Measurements from ENCODE around the gene LRRC55. TPM values are rescaled to one million over a fixed set of nuclear protein-coding genes. Genes with fewer than 3 reads are reported as not detected.

LRRC55 gene
- total RNA-seq, 1 experiment from 2014 or later = 0.79 TPM

- no peak for TF ChIP-seq NFYB (CRISPR knock-in tag; conservative IDR thresholded peaks at IDR 0.05; ENCODE audit: low read depth)
- TF ChIP-seq ELF4 (CRISPR knock-in tag; IDR thresholded peaks at IDR 0.05; ENCODE audit: low read depth) = no peak
- TF ChIP-seq TCF7 (CRISPR knock-in tag; IDR thresholded peaks at IDR 0.05; ENCODE audit: low read depth) = no peak
- TF ChIP-seq PREB (CRISPR knock-in tag; IDR thresholded peaks at IDR 0.05; ENCODE audit: borderline replicate concordance) = no peak
- no peak for TF ChIP-seq ZNF425 (CRISPR knock-in tag; conservative IDR thresholded peaks at IDR 0.05)
- no peak for TF ChIP-seq HMGXB4 (CRISPR knock-in tag; IDR thresholded peaks at IDR 0.05)
- no peak for TF ChIP-seq E2F4 (CRISPR knock-in tag; IDR thresholded peaks at IDR 0.05; ENCODE audit: borderline replicate concordance, low read depth)
- TF ChIP-seq JUN (CRISPR knock-in tag; IDR thresholded peaks at IDR 0.05) = no peak
- TF ChIP-seq FOXP1 (CRISPR knock-in tag; IDR thresholded peaks at IDR 0.05; ENCODE audit: borderline replicate concordance) = no peak
- TF ChIP-seq NR1H2 (CRISPR knock-in tag; IDR thresholded peaks at IDR 0.05) = no peak
These were observed 14.8 kb downstream of the LRRC55 start (continued) for GRCh38 chr11:57196596-57196995.

GRCh38 chr11:57197762-57198161 lies 16.0 kb downstream of the LRRC55 start:
- Mint-ChIP-seq H3K4me3 (no peak overlapping the region), H3K27me3 (ENCODE audit: low read depth) (no peaks in the 10 kb centered on the region; the same call in 1 of the 2 replicates), H3K9me3 (no peaks in the 10 kb centered on the region), H3K4me1 (peaks cover 16% of the 10 kb centered on the region), H3K36me3 (no peaks in the 10 kb centered on the region), H3K27ac (no peak overlapping the region)
- POLR2A ChIA-PET = no interaction called here
- ATAC-seq (no peak), DNase-seq (ENCODE audit: low spot score) (no peak)
- TF ChIP-seq PRRX2 (CRISPR knock-in tag; IDR thresholded peaks at IDR 0.05) (no peak), ZNF423 (CRISPR knock-in tag; IDR thresholded peaks at IDR 0.05) (no peak), RORB (CRISPR knock-in tag; IDR thresholded peaks at IDR 0.05) (no peak), MYBL2 (CRISPR knock-in tag; IDR thresholded peaks at IDR 0.05) (no peak), ZNF425 (CRISPR knock-in tag; conservative IDR thresholded peaks at IDR 0.05) (no peak), MLX (CRISPR knock-in tag; IDR thresholded peaks at IDR 0.05) (no peak), NFE2L1 (CRISPR knock-in tag; IDR thresholded peaks at IDR 0.05) (no peak), JAZF1 (CRISPR knock-in tag; IDR thresholded peaks at IDR 0.05) (no peak), OVOL2 (CRISPR knock-in tag; IDR thresholded peaks at IDR 0.05; ENCODE audit: borderline replicate concordance) (no peak), ZNF138 (CRISPR knock-in tag; conservative IDR thresholded peaks at IDR 0.05) (no peak)
- CTCF ChIA-PET = interaction anchor here (1.8 kb wide), 1 partner anchor 51 kb away, joined by 7 read pairs; no protein-coding TSS in a partner anchor

All from WTC11 (cell line).